ENCODE data around the gene MGARP. TPM values are rescaled to one million over a fixed set of nuclear protein-coding genes. Genes with fewer than 3 reads are reported as not detected.

The MGARP gene
- polyA plus RNA-seq, 1 of the 3 experiments (the other 2 are of a cell fraction) = 22.9 TPM

DNA sequence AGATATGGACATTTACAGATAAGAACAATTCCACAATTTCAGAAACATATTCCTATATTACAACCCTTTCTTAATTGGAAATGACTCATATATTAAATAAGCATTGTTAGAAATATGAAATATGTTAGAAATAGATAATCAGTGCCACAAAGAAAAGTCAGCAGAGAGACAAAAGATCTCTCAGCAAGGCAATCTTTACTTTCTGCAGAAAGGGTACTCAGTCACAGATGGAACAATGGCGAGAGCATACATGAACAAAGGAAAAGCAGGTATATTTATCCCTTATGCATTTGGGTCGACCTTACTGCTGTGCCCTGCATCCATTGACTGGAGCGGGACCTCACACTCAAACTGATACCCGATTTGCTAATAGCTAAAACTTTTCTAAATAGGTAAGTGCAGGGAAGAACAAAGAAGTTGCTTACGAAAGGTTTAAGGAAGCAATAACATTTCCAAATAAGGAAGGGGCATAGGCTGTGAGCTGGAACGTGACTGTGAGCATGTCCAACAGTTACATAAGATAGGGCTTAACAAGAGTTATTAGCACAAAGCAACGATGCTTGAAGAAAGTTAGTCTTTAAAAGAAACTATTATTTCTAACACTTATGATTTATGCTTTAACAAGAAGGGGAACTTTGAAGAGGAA is 40.8 kb downstream of the MGARP start:
- Histone ChIP-seq H3K27me3 (ENCODE audit: insufficient read depth) (no peaks in the 10 kb centered on the region), H3F3A (replicated peaks; ENCODE audit: insufficient read depth) (peaks cover 25% of the 10 kb centered on the region), H3K79me2 (ENCODE audit: insufficient read depth) (no peaks in the 10 kb centered on the region), H4K20me1 (ENCODE audit: insufficient read depth) (no peaks in the 10 kb centered on the region), H3K4me1 (ENCODE audit: control insufficient read depth in 1 of 2, insufficient read depth in 2 of 2, low read depth in 1 of 2, low read length in 1 of 2) (peaks cover 0 to 23% of the 10 kb centered on the region in 2 experiments; a peak in 2 of 4 replicates), H3K4me2 (no peak overlapping the region), H3K36me3 (replicated peaks in 1 of 2; ENCODE audit: control insufficient read depth in 1 of 2, insufficient read depth in 2 of 2, low read length in 1 of 2) (no peaks in the 10 kb centered on the region), H3K9me2 (no peaks in the 10 kb centered on the region), H3K4me3 (ENCODE audit: low read depth in 2 of 2, low read length in 1 of 2) (no peak overlapping the region), H3K27ac (ENCODE audit: low read depth in 2 of 2, low read length in 1 of 2) (no peak overlapping the region), H3K9ac (no peak overlapping the region), H3K9me3 (no peaks in the 10 kb centered on the region), H2AFZ (ENCODE audit: low read depth) (no peak overlapping the region)
- no peak for DNase-seq
- ChIA-PET CTCF (no interaction called here), POLR2A (no interaction called here)
- TF ChIP-seq EZH2phosphoT487 (IDR thresholded peaks at IDR 0.05; ENCODE audit: borderline replicate concordance, low read depth) (no peak), FOXJ3 (CRISPR knock-in tag; IDR thresholded peaks at IDR 0.05) (no peak), GATA2 (CRISPR knock-in tag; IDR thresholded peaks at IDR 0.05) (no peak), SMC3 (IDR thresholded peaks at IDR 0.05; ENCODE audit: low read depth, low read length) (no peak), POLR2AphosphoS5 (IDR thresholded peaks at IDR 0.05; ENCODE audit: low read depth, low read length) (no peak), YY1 (IDR thresholded peaks at IDR 0.05; ENCODE audit: low read depth) (no peak), MXI1 (IDR thresholded peaks at IDR 0.05; ENCODE audit: low read depth, low read length) (no peak), FOXM1 (IDR thresholded peaks at IDR 0.05; ENCODE audit: low read depth) (no peak), JUND (IDR thresholded peaks at IDR 0.05) (no peak), RAD21 (IDR thresholded peaks at IDR 0.05; ENCODE audit: low read length) (no peak)
- TF ChIP-seq, protein P1, sequence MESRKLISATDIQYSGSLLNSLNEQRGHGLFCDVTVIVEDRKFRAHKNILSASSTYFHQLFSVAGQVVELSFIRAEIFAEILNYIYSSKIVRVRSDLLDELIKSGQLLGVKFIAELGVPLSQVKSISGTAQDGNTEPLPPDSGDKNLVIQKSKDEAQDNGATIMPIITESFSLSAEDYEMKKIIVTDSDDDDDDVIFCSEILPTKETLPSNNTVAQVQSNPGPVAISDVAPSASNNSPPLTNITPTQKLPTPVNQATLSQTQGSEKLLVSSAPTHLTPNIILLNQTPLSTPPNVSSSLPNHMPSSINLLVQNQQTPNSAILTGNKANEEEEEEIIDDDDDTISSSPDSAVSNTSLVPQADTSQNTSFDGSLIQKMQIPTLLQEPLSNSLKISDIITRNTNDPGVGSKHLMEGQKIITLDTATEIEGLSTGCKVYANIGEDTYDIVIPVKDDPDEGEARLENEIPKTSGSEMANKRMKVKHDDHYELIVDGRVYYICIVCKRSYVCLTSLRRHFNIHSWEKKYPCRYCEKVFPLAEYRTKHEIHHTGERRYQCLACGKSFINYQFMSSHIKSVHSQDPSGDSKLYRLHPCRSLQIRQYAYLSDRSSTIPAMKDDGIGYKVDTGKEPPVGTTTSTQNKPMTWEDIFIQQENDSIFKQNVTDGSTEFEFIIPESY (IDR thresholded peaks at IDR 0.05; ENCODE audit: borderline replicate concordance, low read depth) = no peak
- TF ChIP-seq, protein P2, sequence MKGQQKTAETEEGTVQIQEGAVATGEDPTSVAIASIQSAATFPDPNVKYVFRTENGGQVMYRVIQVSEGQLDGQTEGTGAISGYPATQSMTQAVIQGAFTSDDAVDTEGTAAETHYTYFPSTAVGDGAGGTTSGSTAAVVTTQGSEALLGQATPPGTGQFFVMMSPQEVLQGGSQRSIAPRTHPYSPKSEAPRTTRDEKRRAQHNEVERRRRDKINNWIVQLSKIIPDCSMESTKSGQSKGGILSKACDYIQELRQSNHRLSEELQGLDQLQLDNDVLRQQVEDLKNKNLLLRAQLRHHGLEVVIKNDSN (IDR thresholded peaks at IDR 0.05; ENCODE audit: borderline replicate concordance, low read depth) = no peak
- TF ChIP-seq, protein P3, sequence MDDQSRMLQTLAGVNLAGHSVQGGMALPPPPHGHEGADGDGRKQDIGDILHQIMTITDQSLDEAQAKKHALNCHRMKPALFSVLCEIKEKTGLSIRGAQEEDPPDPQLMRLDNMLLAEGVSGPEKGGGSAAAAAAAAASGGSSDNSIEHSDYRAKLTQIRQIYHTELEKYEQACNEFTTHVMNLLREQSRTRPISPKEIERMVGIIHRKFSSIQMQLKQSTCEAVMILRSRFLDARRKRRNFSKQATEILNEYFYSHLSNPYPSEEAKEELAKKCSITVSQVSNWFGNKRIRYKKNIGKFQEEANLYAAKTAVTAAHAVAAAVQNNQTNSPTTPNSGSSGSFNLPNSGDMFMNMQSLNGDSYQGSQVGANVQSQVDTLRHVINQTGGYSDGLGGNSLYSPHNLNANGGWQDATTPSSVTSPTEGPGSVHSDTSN (IDR thresholded peaks at IDR 0.05) = no peak
- TF ChIP-seq, protein P4, sequence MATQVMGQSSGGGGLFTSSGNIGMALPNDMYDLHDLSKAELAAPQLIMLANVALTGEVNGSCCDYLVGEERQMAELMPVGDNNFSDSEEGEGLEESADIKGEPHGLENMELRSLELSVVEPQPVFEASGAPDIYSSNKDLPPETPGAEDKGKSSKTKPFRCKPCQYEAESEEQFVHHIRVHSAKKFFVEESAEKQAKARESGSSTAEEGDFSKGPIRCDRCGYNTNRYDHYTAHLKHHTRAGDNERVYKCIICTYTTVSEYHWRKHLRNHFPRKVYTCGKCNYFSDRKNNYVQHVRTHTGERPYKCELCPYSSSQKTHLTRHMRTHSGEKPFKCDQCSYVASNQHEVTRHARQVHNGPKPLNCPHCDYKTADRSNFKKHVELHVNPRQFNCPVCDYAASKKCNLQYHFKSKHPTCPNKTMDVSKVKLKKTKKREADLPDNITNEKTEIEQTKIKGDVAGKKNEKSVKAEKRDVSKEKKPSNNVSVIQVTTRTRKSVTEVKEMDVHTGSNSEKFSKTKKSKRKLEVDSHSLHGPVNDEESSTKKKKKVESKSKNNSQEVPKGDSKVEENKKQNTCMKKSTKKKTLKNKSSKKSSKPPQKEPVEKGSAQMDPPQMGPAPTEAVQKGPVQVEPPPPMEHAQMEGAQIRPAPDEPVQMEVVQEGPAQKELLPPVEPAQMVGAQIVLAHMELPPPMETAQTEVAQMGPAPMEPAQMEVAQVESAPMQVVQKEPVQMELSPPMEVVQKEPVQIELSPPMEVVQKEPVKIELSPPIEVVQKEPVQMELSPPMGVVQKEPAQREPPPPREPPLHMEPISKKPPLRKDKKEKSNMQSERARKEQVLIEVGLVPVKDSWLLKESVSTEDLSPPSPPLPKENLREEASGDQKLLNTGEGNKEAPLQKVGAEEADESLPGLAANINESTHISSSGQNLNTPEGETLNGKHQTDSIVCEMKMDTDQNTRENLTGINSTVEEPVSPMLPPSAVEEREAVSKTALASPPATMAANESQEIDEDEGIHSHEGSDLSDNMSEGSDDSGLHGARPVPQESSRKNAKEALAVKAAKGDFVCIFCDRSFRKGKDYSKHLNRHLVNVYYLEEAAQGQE (IDR thresholded peaks at IDR 0.05; ENCODE audit: low read depth, low read length) = no peak
- 73% methylated on average over 7 of the region's 7 CpGs for WGBS (ENCODE audit: low lambda C conversion rate)
